ENCODE measurements around the gene JMJD7.
A peak's percentile ranks its signal among the peaks of the same experiment; 100 is the strongest.

Gene JMJD7

GRCh38 chr15:41801185-41801584, 26.7 kb upstream of the JMJD7 start:
- DNase-seq, result no peak

DNA sequence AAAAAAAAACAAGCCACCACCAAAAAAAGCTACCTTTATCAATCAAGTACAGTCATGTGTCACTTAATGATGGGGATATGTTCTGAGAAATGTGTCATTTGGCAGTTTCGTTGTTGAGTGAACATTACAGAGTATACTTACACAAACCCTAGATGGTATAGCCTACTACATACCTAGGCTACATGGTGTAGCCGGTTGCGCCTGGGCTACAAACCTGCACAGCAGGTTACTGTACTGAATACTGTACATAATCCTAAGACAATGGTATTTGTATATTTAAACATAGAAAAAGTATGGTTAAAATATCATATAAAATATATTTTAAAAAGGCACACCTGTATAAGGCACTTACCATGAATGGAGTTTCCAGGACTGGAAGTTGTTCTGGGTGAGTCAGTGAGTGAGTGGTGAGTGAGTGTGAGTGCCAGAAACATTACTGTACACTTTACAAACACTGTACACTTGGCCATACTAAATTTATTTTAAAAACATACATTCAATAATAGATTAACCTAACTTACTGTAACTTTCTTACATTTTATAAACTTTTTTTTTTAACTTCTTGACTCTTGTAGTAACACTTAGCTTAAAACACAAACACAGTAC, 25.9 kb upstream of the JMJD7 start:
- DNase-seq, result no peak

GRCh38 chr15:41804361-41804760, 23.5 kb upstream of the JMJD7 start:
- no peak for DNase-seq

GRCh38 chr15:41804916-41805666, 22.8 kb upstream of the JMJD7 start:
- no peak for DNase-seq

DNA sequence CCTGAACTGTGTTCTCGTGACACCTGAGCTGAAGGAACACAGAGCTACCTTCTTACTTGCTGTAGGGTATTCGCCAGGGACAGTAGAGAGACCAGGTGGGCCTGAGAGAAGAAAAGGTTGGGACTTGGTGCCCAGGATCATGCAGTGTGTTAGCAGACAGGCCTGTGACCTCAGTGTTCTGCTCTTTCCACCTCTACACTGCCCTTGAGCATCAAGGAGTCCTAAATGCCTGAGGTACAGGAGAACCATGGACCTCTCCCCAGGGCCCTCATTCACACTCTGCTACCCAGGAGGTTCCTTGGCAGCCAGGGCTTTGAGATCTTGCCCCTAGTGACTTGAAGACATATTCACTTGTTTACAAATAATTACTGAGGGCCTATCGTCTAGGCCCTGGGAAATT, 22.2 kb upstream of the JMJD7 start:
- no peak for DNase-seq

DNA sequence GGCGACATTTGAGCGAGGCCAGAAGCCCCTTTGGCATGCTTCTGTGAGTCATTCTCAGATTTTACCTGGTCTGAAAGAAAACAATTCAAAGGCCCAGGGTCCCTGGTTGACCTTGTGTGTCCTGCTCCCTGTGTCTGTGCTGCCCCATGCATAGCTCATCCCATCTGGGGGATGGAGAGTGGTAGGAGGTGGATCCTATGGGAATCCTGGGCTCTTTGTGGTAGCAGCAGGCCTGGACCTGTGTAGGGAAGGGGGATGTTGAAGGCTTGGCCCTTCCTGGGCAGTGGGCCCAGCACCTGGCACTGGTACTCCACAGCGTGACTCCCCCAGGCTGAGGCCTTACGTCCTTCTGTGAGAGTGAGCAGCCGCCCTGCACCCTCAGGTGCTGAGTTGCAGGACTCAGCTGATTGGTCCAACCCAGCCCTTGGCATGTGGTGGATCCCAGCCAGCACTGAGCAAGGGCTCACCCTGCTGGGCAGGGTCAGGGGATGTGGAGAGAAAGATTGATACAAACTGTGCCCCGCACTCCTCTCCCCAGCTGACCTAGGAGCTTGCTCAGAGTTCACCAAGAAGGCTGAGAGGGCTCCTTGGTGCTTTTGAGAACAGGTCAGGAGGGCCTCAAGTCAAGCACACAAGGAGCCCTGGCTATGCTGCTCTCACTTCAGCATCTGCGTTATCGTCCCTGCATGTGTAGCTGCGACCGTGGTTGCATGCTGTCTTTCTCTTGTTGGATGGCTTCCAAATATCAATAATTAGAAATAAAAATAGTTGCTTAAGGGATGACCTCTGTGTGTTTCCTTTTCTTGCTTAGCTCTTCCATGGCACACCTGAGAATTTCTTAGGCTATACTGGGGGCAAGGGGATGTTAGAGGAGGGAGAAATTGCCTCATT, 21.4 kb upstream of the JMJD7 start:
- DNase-seq, result no peak

- DNase-seq, result no peak
These were observed 18.8 kb upstream of the JMJD7 start for GRCh38 chr15:41809121-41809520.

- DNase-seq, result no peak
These were observed 18.2 kb upstream of the JMJD7 start for GRCh38 chr15:41809526-41810220.

GRCh38 chr15:41810651-41811431, 17.1 kb upstream of the JMJD7 start:
- no peak for DNase-seq

DNA sequence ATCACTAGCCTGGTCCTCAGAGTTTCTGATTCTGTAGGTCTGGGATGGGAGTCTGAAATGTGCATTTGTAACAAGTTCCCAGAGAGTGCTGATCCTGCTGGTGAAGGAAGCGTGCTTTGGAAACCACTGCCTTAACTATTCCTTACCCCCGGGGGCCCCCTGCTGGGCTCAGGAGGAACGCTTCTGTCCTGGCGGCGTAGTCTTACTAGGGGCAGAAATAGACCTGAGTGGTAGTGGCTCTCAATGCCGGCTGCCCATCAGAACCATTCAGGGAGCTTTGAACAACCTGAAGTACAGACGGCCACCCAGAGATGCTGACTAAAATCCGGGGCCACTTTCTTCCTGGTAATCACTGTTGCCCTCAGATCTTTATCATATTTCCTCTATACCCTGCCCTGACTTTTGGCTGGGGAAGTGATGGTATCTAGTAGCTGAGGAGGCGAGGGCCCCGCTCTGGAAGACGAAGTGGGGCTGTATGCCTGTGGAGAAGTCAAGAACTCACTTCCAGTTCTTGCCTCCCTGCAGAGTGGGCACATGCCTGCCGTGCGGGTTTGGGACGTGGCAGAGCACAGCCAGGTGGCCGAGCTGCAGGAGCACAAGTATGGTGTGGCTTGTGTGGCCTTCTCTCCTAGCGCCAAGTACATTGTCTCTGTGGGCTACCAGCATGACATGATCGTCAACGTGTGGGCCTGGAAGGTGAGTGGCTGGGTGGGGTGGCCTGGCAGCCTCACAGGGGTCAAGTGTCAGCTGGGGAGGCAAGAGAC, 16.3 kb upstream of the JMJD7 start:
- DNase-seq, result peak; percentile 66 to 68

GRCh38 chr15:41812820-41813375, 15.0 kb upstream of the JMJD7 start:
- no peak for DNase-seq

DNA sequence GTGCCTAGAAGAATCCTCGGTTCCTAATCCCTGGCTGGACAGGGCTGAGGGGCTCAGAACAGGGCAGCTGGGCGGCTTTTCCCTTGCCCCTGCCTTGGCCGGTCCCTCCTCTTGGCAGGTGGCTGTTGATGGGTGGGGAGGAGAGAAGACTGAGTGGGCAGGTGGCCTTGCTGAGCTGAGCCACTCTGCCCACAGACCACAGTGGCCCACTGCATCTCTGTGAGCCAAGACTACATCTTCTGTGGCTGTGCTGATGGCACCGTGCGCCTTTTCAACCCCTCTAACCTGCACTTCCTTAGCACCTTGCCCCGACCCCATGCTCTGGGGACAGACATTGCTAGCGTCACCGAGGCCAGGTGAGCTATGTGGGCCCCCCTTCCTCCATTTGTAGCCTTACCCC, 14.5 kb upstream of the JMJD7 start:
- no peak for DNase-seq

DNA sequence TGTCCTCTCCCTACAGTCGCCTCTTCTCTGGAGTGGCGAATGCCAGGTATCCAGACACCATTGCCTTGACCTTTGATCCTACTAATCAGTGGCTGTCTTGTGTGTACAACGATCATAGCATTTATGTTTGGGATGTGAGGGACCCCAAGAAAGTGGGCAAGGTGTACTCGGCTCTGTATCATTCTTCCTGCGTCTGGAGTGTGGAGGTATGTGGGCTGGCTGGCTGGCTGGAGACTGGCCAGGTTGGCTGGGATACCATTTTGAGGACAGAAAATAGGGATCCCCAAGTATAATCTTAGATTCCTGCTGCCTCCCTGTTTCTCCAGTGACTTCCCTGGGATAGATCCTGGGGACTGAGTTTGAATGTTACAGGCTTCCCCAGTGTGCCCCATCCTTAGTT, 13.4 kb upstream of the JMJD7 start:
- no peak for DNase-seq

- DNase-seq, result no peak
These were observed 11.1 kb upstream of the JMJD7 start for GRCh38 chr15:41816788-41817187.

DNA sequence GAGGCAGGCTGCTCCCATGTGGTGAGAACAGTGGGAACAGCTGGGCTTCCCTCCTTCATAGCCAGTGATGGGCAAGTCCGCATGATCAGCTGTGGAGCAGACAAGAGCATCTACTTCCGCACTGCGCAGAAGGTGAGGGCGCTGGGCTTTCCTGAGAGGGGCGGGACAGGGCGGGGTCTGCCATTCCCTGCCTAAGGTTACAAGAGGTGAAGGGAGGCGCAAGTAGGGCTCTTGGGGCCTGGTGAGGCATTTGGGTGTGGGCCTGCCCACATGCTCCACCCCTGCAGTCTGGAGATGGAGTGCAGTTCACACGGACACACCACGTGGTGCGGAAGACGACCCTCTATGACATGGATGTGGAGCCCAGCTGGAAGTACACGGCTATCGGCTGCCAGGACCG, 10.6 kb upstream of the JMJD7 start:
- DNase-seq, result no peak

GRCh38 chr15:41817781-41818180, 10.1 kb upstream of the JMJD7 start:
- no peak for DNase-seq

- DNase-seq, result no peak
These were observed 8.3 kb upstream of the JMJD7 start for GRCh38 chr15:41819455-41820050.

DNA sequence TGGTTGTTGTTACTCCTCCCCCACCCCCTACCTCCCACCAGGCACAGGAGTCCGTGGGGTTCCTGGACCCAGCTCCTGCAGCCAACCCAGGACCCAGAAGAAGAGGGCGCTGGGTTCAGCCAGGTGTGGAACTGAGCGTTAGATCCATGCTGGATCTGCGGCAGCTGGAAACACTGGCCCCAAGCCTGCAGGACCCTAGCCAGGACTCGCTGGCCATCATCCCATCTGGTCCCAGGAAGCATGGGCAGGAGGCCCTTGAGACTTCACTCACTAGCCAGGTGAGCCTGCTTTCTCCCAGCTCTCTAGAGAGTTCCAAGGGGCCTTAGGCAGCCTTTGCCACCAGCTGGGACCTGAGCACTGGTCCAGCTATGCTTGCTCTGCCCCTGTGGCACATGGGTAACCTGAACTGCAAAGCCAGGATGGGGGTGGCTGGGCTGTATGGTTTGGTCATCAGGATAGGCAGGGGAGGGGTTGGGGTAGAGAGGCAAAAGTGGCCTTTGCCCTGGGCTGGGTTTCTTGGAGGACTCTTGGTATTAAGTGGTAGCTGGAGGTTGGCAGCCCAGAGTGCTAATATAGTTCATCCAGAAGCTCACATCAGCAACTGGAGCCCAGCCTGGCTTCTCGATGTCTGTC, 7.0 kb upstream of the JMJD7 start:
- no peak for DNase-seq

GRCh38 chr15:41821831-41822230, 6.1 kb upstream of the JMJD7 start:
- no peak for DNase-seq

DNA sequence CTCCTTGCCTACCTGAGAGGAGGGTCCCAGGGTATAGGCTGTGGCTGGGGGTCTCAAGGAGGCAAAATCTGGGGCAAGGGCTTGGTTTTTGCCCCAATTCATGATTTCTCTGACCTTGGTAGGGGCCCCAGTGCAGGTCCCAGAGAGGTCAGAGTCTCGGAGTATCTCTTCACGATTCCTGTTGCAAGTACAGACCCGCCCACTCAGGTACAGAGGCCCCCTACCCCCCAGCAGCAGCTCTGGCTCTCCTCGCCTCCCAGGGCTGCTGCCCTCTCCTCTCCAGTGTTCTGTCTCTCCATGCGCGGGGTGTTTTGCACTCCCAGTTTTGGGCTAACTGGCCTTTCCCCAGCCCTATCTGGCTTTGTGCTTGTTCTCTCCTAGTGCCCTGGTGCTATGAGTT, 5.4 kb upstream of the JMJD7 start:
- DNase-seq, result no peak

All from stimulated activated CD4-positive, alpha-beta T cell treated with anti-CD3 and anti-CD28 coated beads, Interleukin-4, amount 100 ng/mL, for 4 hours (primary cell).